VCaP (cell line): ENCODE data around the gene BLMH.

ENCODE experiments used
- H3K27ac ChIP-seq: fragments of 450-650 bp; 2 replicates; pipeline ENCODE4 v1.5.1; 2017
- TF ChIP-seq, protein P1 (sequence below): fragments of 450-650 bp; conservative IDR thresholded peaks from 2 replicates; pipeline ENCODE4 v1.5.1; 2017; ENCODE audit warnings: mild to moderate bottlenecking, moderate library complexity

Gene BLMH

GRCh38 chr17:30217054-30217453 is 74.7 kb downstream of the BLMH start:
- TF ChIP-seq, protein P1, sequence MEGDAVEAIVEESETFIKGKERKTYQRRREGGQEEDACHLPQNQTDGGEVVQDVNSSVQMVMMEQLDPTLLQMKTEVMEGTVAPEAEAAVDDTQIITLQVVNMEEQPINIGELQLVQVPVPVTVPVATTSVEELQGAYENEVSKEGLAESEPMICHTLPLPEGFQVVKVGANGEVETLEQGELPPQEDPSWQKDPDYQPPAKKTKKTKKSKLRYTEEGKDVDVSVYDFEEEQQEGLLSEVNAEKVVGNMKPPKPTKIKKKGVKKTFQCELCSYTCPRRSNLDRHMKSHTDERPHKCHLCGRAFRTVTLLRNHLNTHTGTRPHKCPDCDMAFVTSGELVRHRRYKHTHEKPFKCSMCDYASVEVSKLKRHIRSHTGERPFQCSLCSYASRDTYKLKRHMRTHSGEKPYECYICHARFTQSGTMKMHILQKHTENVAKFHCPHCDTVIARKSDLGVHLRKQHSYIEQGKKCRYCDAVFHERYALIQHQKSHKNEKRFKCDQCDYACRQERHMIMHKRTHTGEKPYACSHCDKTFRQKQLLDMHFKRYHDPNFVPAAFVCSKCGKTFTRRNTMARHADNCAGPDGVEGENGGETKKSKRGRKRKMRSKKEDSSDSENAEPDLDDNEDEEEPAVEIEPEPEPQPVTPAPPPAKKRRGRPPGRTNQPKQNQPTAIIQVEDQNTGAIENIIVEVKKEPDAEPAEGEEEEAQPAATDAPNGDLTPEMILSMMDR = no peak
- no peak overlapping the region for H3K27ac ChIP-seq

DNA sequence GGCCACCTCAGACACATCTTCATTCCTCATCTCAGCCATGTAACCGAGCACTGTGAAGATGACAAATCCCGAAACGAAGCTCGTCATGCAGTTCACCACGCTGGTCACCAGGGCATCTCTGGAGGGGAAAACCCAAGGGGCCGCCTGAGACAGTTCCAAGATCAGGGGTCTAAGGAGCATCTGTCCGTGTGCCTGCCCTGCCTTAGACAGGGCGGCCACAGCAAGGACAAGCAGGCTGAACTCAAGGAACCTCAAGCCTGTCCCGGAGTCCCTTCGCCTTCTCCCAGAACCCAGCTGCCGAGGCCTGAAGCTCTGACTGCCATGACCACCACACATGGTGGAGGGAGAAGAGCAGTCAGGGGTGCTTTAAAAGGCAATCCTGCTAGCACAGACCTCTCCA is 79.0 kb downstream of the BLMH start:
- H3K27ac ChIP-seq = no peak overlapping the region
- TF ChIP-seq, protein P1 = no peak

- H3K27ac ChIP-seq = no peak overlapping the region
- TF ChIP-seq, protein P1 = no peak
Observed at GRCh38 chr17:30211371-30211770, 80.4 kb downstream of the BLMH start.

GRCh38 chr17:30210901-30211300 is 80.8 kb downstream of the BLMH start:
- H3K27ac ChIP-seq = no peak overlapping the region
- TF ChIP-seq, protein P1 = no peak

DNA sequence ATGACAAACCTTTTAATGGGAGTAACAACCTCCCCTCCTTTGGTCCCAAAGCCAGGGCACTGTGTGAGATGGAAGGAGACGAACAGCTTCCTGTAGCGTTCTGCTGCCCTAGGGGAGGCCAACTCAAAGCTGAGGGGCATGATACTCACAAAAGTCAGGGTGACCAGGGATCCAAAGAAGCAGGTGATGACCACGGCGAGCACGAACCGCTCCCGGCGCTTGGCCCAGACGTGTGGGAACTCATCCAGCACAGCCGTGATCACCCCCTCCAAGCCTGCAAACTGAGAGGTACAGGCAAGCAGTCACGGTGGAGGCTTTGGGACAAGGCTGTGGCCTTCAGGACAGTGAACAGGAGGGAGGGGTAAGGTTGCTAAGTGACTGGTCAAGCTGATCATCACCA is 81.4 kb downstream of the BLMH start:
- H3K27ac ChIP-seq = no peak overlapping the region
- TF ChIP-seq, protein P1 = no peak

GRCh38 chr17:30209930-30210329 is 81.8 kb downstream of the BLMH start:
- TF ChIP-seq, protein P1 = no peak
- H3K27ac ChIP-seq = no peak overlapping the region

GRCh38 chr17:30208214-30208613 is 83.5 kb downstream of the BLMH start:
- no peak overlapping the region for H3K27ac ChIP-seq
- TF ChIP-seq, protein P1 = no peak

DNA sequence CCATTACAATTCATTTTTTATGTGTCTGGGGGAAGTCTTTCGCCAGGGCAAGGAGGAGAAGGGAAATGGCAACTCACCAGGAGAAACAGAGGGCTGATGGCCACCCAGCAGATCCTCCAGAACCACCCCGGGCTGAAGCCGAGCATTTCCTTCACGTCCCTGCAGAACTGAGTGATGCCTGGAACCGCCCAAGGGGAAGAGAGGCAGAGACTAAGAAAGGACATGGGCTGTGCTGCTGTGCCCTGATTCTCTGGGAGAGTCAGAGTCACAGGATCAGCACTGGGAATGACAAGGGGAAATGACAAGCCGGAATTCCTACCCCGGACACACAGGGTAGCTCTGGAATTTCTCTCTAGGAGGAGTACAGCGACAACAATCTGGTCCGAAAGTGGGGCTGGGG is 84.1 kb downstream of the BLMH start:
- TF ChIP-seq, protein P1 = no peak
- H3K27ac ChIP-seq = no peak overlapping the region
